Measurements from ENCODE around the gene MRPL41.
"Not testable (repeated sequence)": the region's sequence is repeated elsewhere in the genome, so short reads cannot be mapped to it uniquely, and the experiment has no call there.

Gene MRPL41

GRCh38 chr9:137592767-137593166 lies 41.1 kb downstream of the MRPL41 start:
- Histone ChIP-seq H3K36me3 (replicated peaks; ENCODE audit: low read depth, low read length) (peaks cover 5% of the 10 kb centered on the region), H3K9me3 (ENCODE audit: insufficient read depth, low read length) (no peaks in the 10 kb centered on the region), H4K20me1 (ENCODE audit: insufficient read depth, low read length) (peaks cover 12% of the 10 kb centered on the region), H2AFZ (ENCODE audit: low read depth, low read length) (no peak overlapping the region), H3K4me1 (ENCODE audit: low read length) (peaks cover 8% of the 10 kb centered on the region), H3K79me2 (ENCODE audit: low read length) (peaks cover 24% of the 10 kb centered on the region), H3K4me3 (ENCODE audit: low read length) (no peak overlapping the region), H3K4me2 (ENCODE audit: low read length) (no peak overlapping the region), H3K27ac (ENCODE audit: low read length) (no peak overlapping the region), H3K9ac (ENCODE audit: low read length) (no peak overlapping the region), H3K27me3 (ENCODE audit: low read depth, low read length) (no peaks in the 10 kb centered on the region)
- TF ChIP-seq CTCF (IDR thresholded peaks at IDR 0.05; ENCODE audit: low read depth, low read length) (no peak), EZH2phosphoT487 (IDR thresholded peaks at IDR 0.05; ENCODE audit: low read depth) (no peak)

DNA sequence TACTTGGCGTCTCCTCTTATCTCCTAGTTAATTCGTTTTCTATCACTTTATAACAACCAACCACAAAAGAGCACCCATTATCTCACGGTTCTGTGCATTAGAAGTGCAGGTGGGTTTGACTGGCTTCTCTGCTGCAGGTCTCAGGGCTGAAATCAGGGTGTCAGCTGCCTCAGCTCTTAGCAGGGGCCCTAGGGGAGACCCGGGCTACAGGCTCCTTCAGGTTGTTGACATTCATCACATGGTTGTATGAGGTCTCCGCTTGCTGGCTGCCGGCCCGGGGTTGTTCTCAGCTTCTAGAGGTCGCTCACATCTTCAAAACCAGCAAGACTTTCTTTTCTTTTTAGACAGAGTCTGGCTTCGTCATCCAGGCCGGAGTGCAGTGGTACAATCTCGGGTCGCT lies 41.5 kb downstream of the MRPL41 start:
- H3K27me3 ChIP-seq (ENCODE audit: low read depth, low read length): no peaks in the 10 kb centered on the region
- peaks cover under 1% of the 10 kb centered on the region for H3K36me3 ChIP-seq (replicated peaks; ENCODE audit: low read depth, low read length)
- no peak overlapping the region for H3K9ac ChIP-seq (ENCODE audit: low read length)
- peaks cover 8% of the 10 kb centered on the region for H3K4me1 ChIP-seq (ENCODE audit: low read length)
- H3K27ac ChIP-seq (ENCODE audit: low read length): no peak overlapping the region
- no peak overlapping the region for H3K4me3 ChIP-seq (ENCODE audit: low read length)
- no peak overlapping the region for H2AFZ ChIP-seq (ENCODE audit: low read depth, low read length)
- H3K4me2 ChIP-seq (ENCODE audit: low read length): no peak overlapping the region
- H3K79me2 ChIP-seq (ENCODE audit: low read length): peaks cover 20% of the 10 kb centered on the region
- no peaks in the 10 kb centered on the region for H3K9me3 ChIP-seq (ENCODE audit: insufficient read depth, low read length)
- no peak for TF ChIP-seq EZH2phosphoT487 (IDR thresholded peaks at IDR 0.05; ENCODE audit: low read depth)
- no peak for TF ChIP-seq CTCF (IDR thresholded peaks at IDR 0.05; ENCODE audit: low read depth, low read length)
- H4K20me1 ChIP-seq (ENCODE audit: insufficient read depth, low read length): peaks cover 12% of the 10 kb centered on the region

- not testable (repeated sequence) for H3K27ac ChIP-seq (ENCODE audit: low read length); H3K27me3 ChIP-seq (ENCODE audit: low read depth, low read length)
These were observed 44.9 kb downstream of the MRPL41 start for GRCh38 chr9:137596577-137596976.

GRCh38 chr9:137598943-137599342 lies 47.3 kb downstream of the MRPL41 start:
- Histone ChIP-seq H3K27me3 (ENCODE audit: low read depth, low read length) (no peaks in the 10 kb centered on the region), H3K27ac (ENCODE audit: low read length) (no peak overlapping the region), H3K36me3 (replicated peaks; ENCODE audit: low read depth, low read length) (no peaks in the 10 kb centered on the region), H4K20me1 (ENCODE audit: insufficient read depth, low read length) (no peaks in the 10 kb centered on the region), H3K9me3 (ENCODE audit: insufficient read depth, low read length) (no peaks in the 10 kb centered on the region), H3K79me2 (ENCODE audit: low read length) (no peaks in the 10 kb centered on the region), H3K4me1 (ENCODE audit: low read length) (peaks cover 7% of the 10 kb centered on the region), H3K9ac (ENCODE audit: low read length) (no peak overlapping the region), H2AFZ (ENCODE audit: low read depth, low read length) (no peak overlapping the region), H3K4me3 (ENCODE audit: low read length) (no peak overlapping the region), H3K4me2 (ENCODE audit: low read length) (no peak overlapping the region)
- TF ChIP-seq CTCF (IDR thresholded peaks at IDR 0.05; ENCODE audit: low read depth, low read length): no peak
- TF ChIP-seq EZH2phosphoT487 (IDR thresholded peaks at IDR 0.05; ENCODE audit: low read depth): no peak

More at GRCh38 chr9:137596577-137596976, 44.9 kb downstream of the MRPL41 start:
- H3K9me3 ChIP-seq (ENCODE audit: insufficient read depth, low read length); H3K4me1 ChIP-seq (ENCODE audit: low read length); H2AFZ ChIP-seq (ENCODE audit: low read depth, low read length); H3K4me3 ChIP-seq (ENCODE audit: low read length); H3K36me3 ChIP-seq (replicated peaks; ENCODE audit: low read depth, low read length); H4K20me1 ChIP-seq (ENCODE audit: insufficient read depth, low read length); H3K79me2 ChIP-seq (ENCODE audit: low read length); H3K4me2 ChIP-seq (ENCODE audit: low read length); H3K9ac ChIP-seq (ENCODE audit: low read length): not testable (repeated sequence)
